HFFc6 (cell line): ENCODE data around the gene ZNF638. TPM values are rescaled to one million over a fixed set of nuclear protein-coding genes. Genes with fewer than 3 reads are reported as not detected.

Experiments
- DNase-seq: peaks from one replicate; pipeline ENCODE4 v3.0.0-alpha.2; 2018
- H3K27ac Mint-ChIP-seq: 2 replicates; pipeline ENCODE4 v1.8.0; 2020; ENCODE audit warnings: mild to moderate bottlenecking, mixed read lengths
- H3K27me3 Mint-ChIP-seq: 2 replicates; pipeline ENCODE4 v1.8.0; 2021; ENCODE audit warnings: mild to moderate bottlenecking, moderate library complexity, mixed read lengths; ENCODE audit not compliant: insufficient read depth
- H3K36me3 Mint-ChIP-seq: 2 replicates; pipeline ENCODE4 v1.8.0; 2021; ENCODE audit warnings: low read depth, mixed read lengths
- H3K4me1 Mint-ChIP-seq: 2 replicates; pipeline ENCODE4 v1.8.0; 2020; ENCODE audit warnings: low read depth, mixed read lengths
- H3K4me3 Mint-ChIP-seq: 2 replicates; pipeline ENCODE4 v1.8.0; 2020; ENCODE audit warnings: mild to moderate bottlenecking, moderate library complexity, mixed read lengths
- H3K9me3 Mint-ChIP-seq: 2 replicates; pipeline ENCODE4 v1.8.0; 2020; ENCODE audit warnings: mild to moderate bottlenecking, mixed read lengths
- total RNA-seq, 6 experiments: library from RNA; stranded (reverse); fragmentation: NEBNext Ultra II Directional; extraction: Animal tissue kit (Norgen Biotek cat#: 25700); gene quantifications; 2 replicates in 1 of 6; 3 replicates in 5 of 6; pipeline ENCODE4 v1.2.3, GENCODE V29; 2021
- TF ChIP-seq, protein P1 (sequence below): fragments of 200-600 bp; sonication (generic); IDR thresholded peaks from 2 replicates; pipeline ENCODE4 v1.5.0; 2021; ENCODE audit warnings: antibody characterized with exemption, mild to moderate bottlenecking

ZNF638 gene
- total RNA-seq, 6 experiments from 2014 or later, result 58.5 to 66.6 (median 60.6) TPM

DNA sequence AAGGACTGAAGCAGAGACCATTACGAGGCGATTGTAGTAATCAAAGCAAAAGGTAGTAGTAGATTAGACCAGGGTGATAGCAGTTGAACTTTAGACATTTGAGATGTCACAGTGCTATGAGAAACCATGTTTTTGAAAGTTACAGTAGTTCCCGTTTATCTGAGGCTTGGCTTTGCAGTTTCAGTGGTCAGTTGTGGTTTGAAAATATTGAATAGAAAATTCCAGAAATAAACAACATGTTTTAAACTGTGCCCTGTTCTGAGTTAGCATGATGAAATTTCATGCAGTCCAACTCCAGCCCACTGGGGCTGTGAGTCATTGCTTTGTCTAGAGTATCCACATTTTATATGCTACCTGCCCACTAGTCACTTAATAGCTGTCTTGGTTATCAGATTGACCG, 47.5 kb downstream of the ZNF638 start:
- peak; percentile 45 for DNase-seq
- no peaks in the 10 kb centered on the region for H3K9me3 Mint-ChIP-seq

DNA sequence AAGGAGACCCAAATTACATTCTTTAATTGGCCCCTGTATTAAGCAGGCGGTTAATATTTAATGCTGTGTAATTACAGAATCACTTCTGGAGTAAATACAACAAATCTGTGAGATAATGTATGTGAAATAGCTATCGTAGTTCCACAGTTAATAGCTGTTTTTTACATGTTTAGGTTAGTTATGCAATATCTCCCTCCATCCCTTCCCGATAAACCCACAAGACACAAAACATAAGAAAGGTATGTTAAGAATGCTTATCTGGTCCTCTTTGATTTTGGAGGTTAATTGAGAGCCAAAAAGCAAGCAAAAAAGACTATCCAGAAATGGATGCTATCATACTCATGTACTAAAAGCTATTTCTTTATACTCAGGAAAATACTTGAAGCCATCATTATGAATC, 49.1 kb downstream of the ZNF638 start:
- Mint-ChIP-seq H3K4me3 (peak overlapping the region; percentile 7; the same call in 1 of the 2 replicates), H3K27ac (no peak overlapping the region; the same call in 1 of the 2 replicates), H3K4me1 (peaks cover 67% of the 10 kb centered on the region), H3K27me3 (no peaks in the 10 kb centered on the region; the same call in 1 of the 2 replicates), H3K9me3 (no peaks in the 10 kb centered on the region), H3K36me3 (peaks cover 33% of the 10 kb centered on the region)
- DNase-seq, result no peak
- TF ChIP-seq, protein P1, sequence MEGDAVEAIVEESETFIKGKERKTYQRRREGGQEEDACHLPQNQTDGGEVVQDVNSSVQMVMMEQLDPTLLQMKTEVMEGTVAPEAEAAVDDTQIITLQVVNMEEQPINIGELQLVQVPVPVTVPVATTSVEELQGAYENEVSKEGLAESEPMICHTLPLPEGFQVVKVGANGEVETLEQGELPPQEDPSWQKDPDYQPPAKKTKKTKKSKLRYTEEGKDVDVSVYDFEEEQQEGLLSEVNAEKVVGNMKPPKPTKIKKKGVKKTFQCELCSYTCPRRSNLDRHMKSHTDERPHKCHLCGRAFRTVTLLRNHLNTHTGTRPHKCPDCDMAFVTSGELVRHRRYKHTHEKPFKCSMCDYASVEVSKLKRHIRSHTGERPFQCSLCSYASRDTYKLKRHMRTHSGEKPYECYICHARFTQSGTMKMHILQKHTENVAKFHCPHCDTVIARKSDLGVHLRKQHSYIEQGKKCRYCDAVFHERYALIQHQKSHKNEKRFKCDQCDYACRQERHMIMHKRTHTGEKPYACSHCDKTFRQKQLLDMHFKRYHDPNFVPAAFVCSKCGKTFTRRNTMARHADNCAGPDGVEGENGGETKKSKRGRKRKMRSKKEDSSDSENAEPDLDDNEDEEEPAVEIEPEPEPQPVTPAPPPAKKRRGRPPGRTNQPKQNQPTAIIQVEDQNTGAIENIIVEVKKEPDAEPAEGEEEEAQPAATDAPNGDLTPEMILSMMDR, result no peak

More for the DNA sequence above, 47.5 kb downstream of the ZNF638 start:
- Mint-ChIP-seq H3K27me3 (no peaks in the 10 kb centered on the region; the same call in 1 of the 2 replicates), H3K36me3 (peaks cover 30% of the 10 kb centered on the region), H3K4me1 (peaks cover 51% of the 10 kb centered on the region), H3K27ac (peak overlapping the region; percentile 72), H3K4me3 (0 out of 2 replicates have a peak overlapping the region, but pooled peaks have one; percentile 18)
- TF ChIP-seq, protein P1, result no peak

DNA sequence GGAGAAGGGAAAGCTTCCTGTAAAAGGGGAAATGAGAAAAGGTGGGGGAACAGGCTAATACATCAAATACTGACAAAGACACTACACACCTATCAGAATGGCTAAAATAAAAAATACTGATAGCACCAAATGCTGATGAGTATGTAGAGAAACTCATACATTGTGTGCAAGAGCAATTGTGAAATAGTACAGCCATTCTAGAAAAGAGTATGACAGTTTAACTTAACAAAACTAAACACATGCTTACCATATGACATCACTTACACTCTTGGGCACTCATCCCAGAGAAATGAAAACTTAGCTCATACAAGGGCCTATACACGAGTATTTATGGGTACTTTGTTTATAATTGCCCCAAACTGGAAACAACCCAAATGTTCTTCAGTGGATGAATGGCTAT, 53.4 kb downstream of the ZNF638 start:
- peaks cover 37% of the 10 kb centered on the region for H3K4me1 Mint-ChIP-seq
- TF ChIP-seq, protein P1, result no peak
- peaks cover 47% of the 10 kb centered on the region for H3K36me3 Mint-ChIP-seq
- peak; percentile 71 for DNase-seq
- no peaks in the 10 kb centered on the region for H3K9me3 Mint-ChIP-seq
- H3K4me3 Mint-ChIP-seq, result no peak overlapping the region
- H3K27ac Mint-ChIP-seq, result peak overlapping the region; percentile 33; the same call in 1 of the 2 replicates
- no peaks in the 10 kb centered on the region; the same call in 1 of the 2 replicates for H3K27me3 Mint-ChIP-seq

DNA sequence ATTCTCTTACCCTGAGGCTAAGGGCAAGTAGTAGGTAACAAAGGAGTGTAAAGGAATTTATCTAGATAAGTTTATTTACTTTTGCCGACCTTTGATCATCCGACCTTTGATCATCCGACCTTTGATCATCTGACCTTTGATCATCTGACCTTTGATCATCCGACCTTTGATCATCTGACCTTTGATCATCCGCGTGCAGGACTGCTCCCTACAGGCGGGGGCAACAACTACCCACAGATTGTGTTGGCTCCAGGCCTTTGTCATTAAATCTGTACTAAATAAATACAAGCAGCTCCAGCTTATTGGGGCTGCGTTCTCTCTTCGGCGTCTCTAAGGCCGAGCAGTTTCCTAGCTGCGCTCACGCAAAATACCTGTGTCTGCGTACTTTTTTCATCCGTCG, 56.6 kb downstream of the ZNF638 start:
- Mint-ChIP-seq H3K9me3 (no peaks in the 10 kb centered on the region), H3K27ac (no peak overlapping the region), H3K27me3 (no peaks in the 10 kb centered on the region), H3K36me3 (peaks cover 32% of the 10 kb centered on the region), H3K4me1 (peaks cover 22% of the 10 kb centered on the region), H3K4me3 (no peak overlapping the region)
- TF ChIP-seq, protein P1, result no peak
- DNase-seq, result no peak

DNA sequence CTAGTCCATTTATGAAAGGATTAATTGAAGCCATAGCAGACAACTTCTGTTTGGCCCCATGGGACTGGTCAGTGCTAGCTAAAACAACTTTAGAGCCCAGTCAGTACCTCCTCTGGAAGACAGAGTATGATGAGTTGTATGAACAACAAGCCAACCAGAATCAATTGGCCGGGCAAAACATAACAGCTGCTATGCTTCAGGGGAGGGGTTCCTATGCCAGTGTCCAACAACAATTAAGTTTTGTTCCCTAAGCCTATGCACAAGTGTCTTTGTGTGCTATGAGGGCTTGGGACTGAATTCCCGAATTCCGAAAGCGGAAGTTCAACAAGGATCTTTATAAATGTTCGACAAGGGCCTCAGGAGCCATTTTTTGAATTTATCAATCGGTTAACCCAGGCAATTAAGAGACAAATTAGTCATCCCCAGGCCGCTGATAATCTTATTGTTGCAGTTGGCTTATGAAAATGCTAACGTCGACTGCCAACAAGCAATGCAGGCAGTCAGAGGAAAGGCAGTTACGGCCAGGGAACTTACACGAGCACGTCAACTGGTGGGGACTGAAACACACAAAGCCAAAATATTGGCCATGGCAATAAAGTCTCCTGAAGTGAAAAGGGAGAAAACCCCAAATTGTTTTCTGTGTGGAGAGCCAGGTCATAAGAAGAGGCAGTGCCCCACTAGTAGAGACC, 57.9 kb downstream of the ZNF638 start:
- no peaks in the 10 kb centered on the region for H3K9me3 Mint-ChIP-seq
- H3K4me1 Mint-ChIP-seq, result peaks cover 13% of the 10 kb centered on the region
- H3K27me3 Mint-ChIP-seq, result no peaks in the 10 kb centered on the region
- H3K27ac Mint-ChIP-seq, result no peak overlapping the region
- peaks cover 32% of the 10 kb centered on the region for H3K36me3 Mint-ChIP-seq
- no peak for DNase-seq
- no peak overlapping the region for H3K4me3 Mint-ChIP-seq
- TF ChIP-seq, protein P1, result no peak
